Endothelial cell of umbilical vein (primary cell): ENCODE measurements around the gene STK32C. TPM values are rescaled to one million over a fixed set of nuclear protein-coding genes. Genes with fewer than 3 reads are reported as not detected.

Source experiments
- BruUV-seq: library from RNA; stranded (reverse); fragments of 400-500 nt; replicated peaks from 2 replicates; lab custom pipeline; 2021; lab: Mats Ljungman, UMichigan
- CTCF ChIA-PET: fragments of 300-600, 350-600 bp; sonication (Branson Sonifier 250); formaldehyde crosslinking; loops from one replicate; lab custom pipeline; 2021; ENCODE audit warnings: antibody characterized with exemption, inconsistent platforms; lab: Charles Lee
- POLR2A ChIA-PET: fragments of 300-600, 350-600 bp; sonication (Branson Sonifier 250); formaldehyde crosslinking; loops from one replicate; lab custom pipeline; 2021; ENCODE audit warnings: antibody characterized with exemption, inconsistent platforms; lab: Charles Lee
- DNase-seq: peaks from one replicate; pipeline ENCODE4 v3.0.0-alpha.2; 2011; ENCODE audit warnings: low read depth, low spot score
- FAIRE-seq: peaks from 2 replicates; lab custom pipeline; 2011; peaks lifted over from hg19 to GRCh38; lab: Jason Lieb, UNC
- H2AFZ ChIP-seq: 2 replicates; pipeline ENCODE4 v1.6.0; 2012; ENCODE audit warnings: low read depth, low read length, control low read depth, inconsistent platforms
- H3K27ac ChIP-seq: 2 replicates; pipeline ENCODE4 v1.5.1; 2011; ENCODE audit warnings: low read depth, mild to moderate bottlenecking, control low read depth, low read length, moderate library complexity; ENCODE audit not compliant: insufficient read depth
- H3K27me3 ChIP-seq, 2 experiments: 2 replicates each; pipeline versions ENCODE4 v1.6.0 to v1.6.1; 2011; ENCODE audit warnings: low read length in 2 of 2, mixed read lengths in 1 of 2; ENCODE audit not compliant: control insufficient read depth in 2 of 2, insufficient read depth in 2 of 2
- H3K36me3 ChIP-seq, 2 experiments: 2 replicates in 1 of 2; 3 replicates in 1 of 2; pipeline ENCODE4 v1.5.1; 2011; ENCODE audit warnings: low read length in 2 of 2, mild to moderate bottlenecking in 1 of 2, moderate library complexity in 1 of 2; ENCODE audit not compliant: control insufficient read depth in 2 of 2, insufficient read depth in 2 of 2; ENCODE audit errors: extremely low read depth in 1 of 2
- H3K4me1 ChIP-seq: 3 replicates; pipeline ENCODE4 v1.5.1; 2011; ENCODE audit warnings: mild to moderate bottlenecking, low read length; ENCODE audit not compliant: control insufficient read depth, insufficient read depth; ENCODE audit errors: extremely low read depth
- H3K4me2 ChIP-seq: 2 replicates; pipeline ENCODE4 v1.6.1; 2011; ENCODE audit warnings: low read length, control low read depth, mixed read lengths; ENCODE audit not compliant: insufficient read depth
- H3K4me3 ChIP-seq, 3 experiments: fragments of 200-600 bp in 1 of 3; sonication (generic), shearing (Covaris generic) in 1 of 3; replicated peaks in 1 of 3; 2 replicates each; pipeline ENCODE4 v1.5.1; 2011 to 2016; ENCODE audit warnings: control low read depth in 3 of 3, low read length in 3 of 3, mild to moderate bottlenecking in 2 of 3, inconsistent platforms in 1 of 3, low read depth in 1 of 3, moderate library complexity in 1 of 3; ENCODE audit not compliant: insufficient read depth in 1 of 3
- H3K79me2 ChIP-seq: 2 replicates; pipeline ENCODE4 v1.6.0; 2012; ENCODE audit warnings: low read length, inconsistent platforms; ENCODE audit not compliant: control insufficient read depth, insufficient read depth
- H3K9ac ChIP-seq: replicated peaks from 2 replicates; pipeline ENCODE3; 2011; ENCODE audit warnings: low read length, control low read depth; ENCODE audit not compliant: insufficient read depth; ENCODE audit errors: extremely low read depth
- H3K9me1 ChIP-seq: replicated peaks from 3 replicates; pipeline ENCODE4 v1.6.0; 2011; ENCODE audit warnings: mild to moderate bottlenecking, low read length; ENCODE audit not compliant: control insufficient read depth, insufficient read depth; ENCODE audit errors: extremely low read depth
- H3K9me3 ChIP-seq: replicated peaks from 2 replicates; pipeline ENCODE4 v1.5.1; 2012; ENCODE audit warnings: low read length, inconsistent platforms; ENCODE audit not compliant: control insufficient read depth, insufficient read depth
- H4K20me1 ChIP-seq: replicated peaks from 2 replicates; pipeline ENCODE3; 2011; ENCODE audit warnings: mild to moderate bottlenecking, low read length; ENCODE audit not compliant: control insufficient read depth, insufficient read depth; ENCODE audit errors: extremely low read depth
- CTCF ChIP-seq, 2 donors: IDR thresholded peaks; 1 replicate in 1 of 2; 2 replicates in 1 of 2; pipeline ENCODE4 v1.5.1; 2011; ENCODE audit warnings: low read length in 2 of 2, mild to moderate bottlenecking in 2 of 2, moderate library complexity in 2 of 2, control low read depth in 1 of 2, inconsistent platforms in 1 of 2, low read depth in 1 of 2; ENCODE audit not compliant: insufficient read depth in 1 of 2; ENCODE audit errors: extremely low read depth in 1 of 2
- EZH2 ChIP-seq: IDR thresholded peaks from 2 replicates; pipeline ENCODE4 v1.6.1; 2012; ENCODE audit warnings: borderline replicate concordance, low read depth, mild to moderate bottlenecking, moderate library complexity, low read length, inconsistent platforms; ENCODE audit not compliant: severe bottlenecking
- FOS ChIP-seq: IDR thresholded peaks from 2 replicates; pipeline ENCODE4 v1.6.1; 2011; ENCODE audit warnings: mild to moderate bottlenecking, low read length, moderate library complexity, borderline replicate concordance; ENCODE audit not compliant: insufficient read depth
- GATA2 ChIP-seq: IDR thresholded peaks from 2 replicates; pipeline ENCODE4 v1.7.0; 2011; ENCODE audit warnings: low read depth, mild to moderate bottlenecking, moderate library complexity, mixed read lengths, low read length; ENCODE audit not compliant: insufficient read length, insufficient read depth
- JUN ChIP-seq: IDR thresholded peaks from 2 replicates; pipeline ENCODE4 v1.6.1; 2011; ENCODE audit warnings: borderline replicate concordance, low read depth; ENCODE audit not compliant: insufficient read length, insufficient read depth
- MAX ChIP-seq: IDR thresholded peaks from 2 replicates; pipeline ENCODE4 v1.6.1; 2011; ENCODE audit not compliant: insufficient read depth, insufficient read length
- MYC ChIP-seq: IDR thresholded peaks from one replicate; pipeline ENCODE4 v1.6.1; 2011; ENCODE audit warnings: mild to moderate bottlenecking, low read depth, low read length
- POLR2A ChIP-seq: IDR thresholded peaks from 2 replicates; pipeline ENCODE4 v1.6.1; 2012; ENCODE audit warnings: low read depth, mild to moderate bottlenecking, control low read depth, low read length
- POLR2AphosphoS5 ChIP-seq: IDR thresholded peaks from 2 replicates; pipeline ENCODE4 v1.6.1; 2012; ENCODE audit warnings: low read depth, mild to moderate bottlenecking, control low read depth, low read length, moderate library complexity; ENCODE audit not compliant: insufficient read depth
- dilution Hi-C: fragments of 300-500 bp; cut with MboI; formaldehyde crosslinking; loops from one replicate; pipeline ENCODE4 v1.15.0; 2019; ENCODE audit warnings: low sequenced_read_pairs; ENCODE audit not compliant: extremely low pct_ligation_motif_present
- intact Hi-C: fragments of 100-400 bp; cut with micrococcal nuclease; formaldehyde crosslinking; loops from one replicate; pipeline ENCODE4 v1.10.0; 2022
- polyA plus RNA-seq, 4 experiments: library from polyadenylated mRNA; depleted of rRNA in 3 of 4; stranded (reverse) in 3 of 4; unstranded in 1 of 4; fragments of >200 nt; gene quantifications; 2 replicates each; pipeline versions ENCODE4 v1.2.1 to v1.2.3, GENCODE V29; 2011 to 2012; ENCODE audit warnings: missing spikeins in 1 of 4
- total RNA-seq: library from RNA; stranded (reverse); gene quantifications from 2 replicates; pipeline ENCODE4 v1.2.3, GENCODE V29; 2021

Gene STK32C
- total and polyA plus RNA-seq, 2 donors (not counting 3 experiments of a cell fraction or from before 2014, with no cell fraction given), result 5.4 to 14.1 TPM

GRCh38 chr10:132309471-132309865 is 1.7 kb upstream of the STK32C start:
- ChIA-PET CTCF (no interaction called here), POLR2A (no interaction called here)
- no peak overlapping the region for H3K4me2 ChIP-seq
- no peaks in the 10 kb centered on the region for H3K9me1 ChIP-seq
- H4K20me1 ChIP-seq, result no peaks in the 10 kb centered on the region
- no TSS peak for BruUV-seq
- FAIRE-seq, result no peak
- intact Hi-C loops, result no loop called here
- dilution Hi-C loops, result no loop called here
- no peak overlapping the region for H3K27ac ChIP-seq
- no peaks in the 10 kb centered on the region for H3K79me2 ChIP-seq
- H3K36me3 ChIP-seq, result no peaks in the 10 kb centered on the region
- TF ChIP-seq POLR2A, result no peak
- TF ChIP-seq POLR2AphosphoS5, result no peak
- TF ChIP-seq FOS, result no peak
- no peak for TF ChIP-seq GATA2
- TF ChIP-seq CTCF (IDR thresholded peaks at IDR 0.05; ENCODE audit: extremely low read depth in 1 of 2, insufficient read depth in 1 of 2, low read depth in 1 of 2, low read length in 2 of 2), result no peak
- no peak for TF ChIP-seq MYC
- no peak for TF ChIP-seq EZH2
- no peak for TF ChIP-seq MAX
- no peak for TF ChIP-seq JUN
- no peak overlapping the region for H3K9ac ChIP-seq
- DNase-seq, result no peak
- no peaks in the 10 kb centered on the region for H3K9me3 ChIP-seq
- H3K27me3 ChIP-seq, result peaks cover 9 to 11% of the 10 kb centered on the region in 2 experiments
- H3K4me3 ChIP-seq, result no peak overlapping the region
- no peak overlapping the region for H2AFZ ChIP-seq
- no peaks in the 10 kb centered on the region for H3K4me1 ChIP-seq
